GM23338 (cell line): ENCODE data around the gene SLC28A2. TPM values are rescaled to one million over a fixed set of nuclear protein-coding genes. Genes with fewer than 3 reads are reported as not detected.

ENCODE experiments used
- ATAC-seq: fragments of 200-7000 bp; cut with Tn5 transposase; 3 replicates; pipeline ENCODE4 v1.9.1; 2020
- DNase-seq: peaks from one replicate; pipeline ENCODE4 v3.0.0-alpha.2; 2015; ENCODE audit warnings: low spot score
- H2AFZ ChIP-seq: fragments of 200-600 bp; sonication (generic); 2 replicates; pipeline ENCODE4 v1.8.0; 2016; ENCODE audit warnings: antibody characterized with exemption, mild to moderate bottlenecking, moderate library complexity
- H3F3A ChIP-seq: fragments of 200-600 bp; sonication (generic); replicated peaks from 2 replicates; pipeline ENCODE4 v1.8.0; 2017; ENCODE audit warnings: antibody characterized with exemption, mixed run types, low read depth
- H3K27ac ChIP-seq: fragments of 200-600 bp; sonication (generic); 2 replicates; pipeline ENCODE4 v1.6.1; 2016; ENCODE audit warnings: low read depth
- H3K27me3 ChIP-seq: fragments of 200-600 bp; sonication (generic); 2 replicates; pipeline ENCODE4 v1.8.0; 2016; ENCODE audit warnings: mild to moderate bottlenecking, mixed run types, moderate library complexity; ENCODE audit not compliant: insufficient read depth
- H3K36me3 ChIP-seq: fragments of 200-600 bp; sonication (generic); 2 replicates; pipeline ENCODE4 v1.8.0; 2016; ENCODE audit warnings: mild to moderate bottlenecking; ENCODE audit not compliant: insufficient read depth
- H3K4me1 ChIP-seq: fragments of 200-600 bp; sonication (generic); 2 replicates; pipeline ENCODE4 v1.8.0; 2016; ENCODE audit warnings: mild to moderate bottlenecking, moderate library complexity; ENCODE audit not compliant: insufficient read depth
- H3K4me2 ChIP-seq: fragments of 200-600 bp; sonication (generic); 2 replicates; pipeline ENCODE4 v1.7.1; 2017; ENCODE audit warnings: mixed run types
- H3K4me3 ChIP-seq: fragments of 200-600 bp; sonication (generic); 2 replicates; pipeline ENCODE4 v1.6.1; 2016; ENCODE audit warnings: mixed run types
- H3K79me2 ChIP-seq: fragments of 200-600 bp; sonication (generic); replicated peaks from 2 replicates; pipeline ENCODE4 v1.8.0; 2017; ENCODE audit warnings: mild to moderate bottlenecking; ENCODE audit not compliant: insufficient read depth
- H3K9me2 ChIP-seq: fragments of 200-600 bp; sonication (generic); 2 replicates; pipeline ENCODE4 v1.8.0; 2017; ENCODE audit not compliant: insufficient read depth
- H4K20me1 ChIP-seq: fragments of 200-600 bp; sonication (generic); replicated peaks from 2 replicates; pipeline ENCODE4 v1.8.0; 2017; ENCODE audit warnings: mild to moderate bottlenecking; ENCODE audit not compliant: insufficient read depth
- H3K27ac Mint-ChIP-seq: 2 replicates; pipeline ENCODE4 v1.8.0; 2020; ENCODE audit warnings: inconsistent platforms, mild to moderate bottlenecking, moderate library complexity, mixed read lengths
- H3K27me3 Mint-ChIP-seq: 3 replicates; pipeline ENCODE4 v1.8.0; 2022; ENCODE audit warnings: low read depth, mild to moderate bottlenecking, moderate library complexity, mixed read lengths, inconsistent platforms; ENCODE audit not compliant: insufficient read depth, poor library complexity
- H3K36me3 Mint-ChIP-seq: 3 replicates; pipeline ENCODE4 v1.8.0; 2021; ENCODE audit warnings: low read depth, mild to moderate bottlenecking, inconsistent platforms, moderate library complexity, mixed read lengths
- H3K4me1 Mint-ChIP-seq: 3 replicates; pipeline ENCODE4 v1.8.0; 2020; ENCODE audit warnings: mild to moderate bottlenecking, inconsistent platforms, mixed read lengths
- H3K4me3 Mint-ChIP-seq: 3 replicates; pipeline ENCODE4 v1.8.0; 2021; ENCODE audit warnings: moderate library complexity, mild to moderate bottlenecking, inconsistent platforms, mixed read lengths
- H3K9me3 Mint-ChIP-seq: 3 replicates; pipeline ENCODE4 v1.8.0; 2020; ENCODE audit warnings: moderate library complexity, mild to moderate bottlenecking, inconsistent platforms, mixed read lengths
- CREB1 ChIP-seq: fragments of 250-450 bp; sonication (Bioruptor Pico); IDR thresholded peaks from 2 replicates; pipeline ENCODE4 v1.5.0; 2020; ENCODE audit warnings: low read depth, mild to moderate bottlenecking, moderate library complexity
- EZH2 ChIP-seq: fragments of 200-600 bp; sonication (generic); IDR thresholded peaks from one replicate; pipeline ENCODE4 v1.8.0; 2017; ENCODE audit warnings: antibody characterized with exemption, mild to moderate bottlenecking, low read depth; ENCODE audit not compliant: unreplicated experiment
- JUNB ChIP-seq: IDR thresholded peaks from one replicate; pipeline ENCODE4 v1.6.1; 2016; ENCODE audit warnings: antibody characterized with exemption; ENCODE audit not compliant: unreplicated experiment
- NANOG ChIP-seq: IDR thresholded peaks from 2 replicates; pipeline ENCODE4 v1.6.1; 2016; ENCODE audit warnings: antibody characterized with exemption, borderline replicate concordance
- POLR2AphosphoS5 ChIP-seq: IDR thresholded peaks from 2 replicates; pipeline ENCODE4 v1.6.1; 2016; ENCODE audit warnings: antibody characterized with exemption, low read depth
- STAT1 ChIP-seq: IDR thresholded peaks from one replicate; pipeline ENCODE4 v1.6.1; 2016; ENCODE audit warnings: antibody characterized with exemption; ENCODE audit not compliant: unreplicated experiment
- ZNF114 ChIP-seq: fragments of 250-450 bp; sonication (Bioruptor Pico); IDR thresholded peaks from 2 replicates; pipeline ENCODE4 v1.5.0; 2020; ENCODE audit warnings: mild to moderate bottlenecking, moderate library complexity
- ZNF331 ChIP-seq: fragments of 250-450 bp; sonication (Bioruptor Pico); IDR thresholded peaks from 2 replicates; pipeline ENCODE4 v1.5.0; 2020; ENCODE audit warnings: low read depth, mild to moderate bottlenecking, moderate library complexity
- polyA plus RNA-seq: library from polyadenylated mRNA; unstranded; fragments of >200 nt; fragmentation: Nextera tagmentation; extraction: Ambion mirVana; gene quantifications from 2 replicates; pipeline ENCODE4 v1.2.1, GENCODE V29; 2016
- total RNA-seq: library from RNA; depleted of rRNA; stranded (reverse); fragments of >200 nt; shearing (Covaris generic); gene quantifications from 2 replicates; pipeline ENCODE4 v1.2.3, GENCODE V29; 2014
- TF ChIP-seq, protein P1 (sequence below): fragments of 250-450 bp; sonication (Bioruptor Pico); IDR thresholded peaks from 2 replicates; pipeline ENCODE4 v1.5.0; 2020; ENCODE audit warnings: mild to moderate bottlenecking, moderate library complexity
- TF ChIP-seq, protein P2 (sequence below), 2 experiments: fragments of 200-600 bp in 1 of 2; sonication (generic) in 1 of 2; conservative IDR thresholded peaks; 2 replicates each; pipeline versions ENCODE4 v1.5.1 to v1.6.1; 2016 to 2017; ENCODE audit warnings: antibody characterized with exemption in 2 of 2, low read depth in 2 of 2, mild to moderate bottlenecking in 2 of 2, moderate library complexity in 1 of 2
- TF ChIP-seq, protein P3 (sequence below): IDR thresholded peaks from one replicate; pipeline ENCODE4 v1.6.1; 2018; ENCODE audit warnings: antibody characterized with exemption; ENCODE audit not compliant: unreplicated experiment
- TF ChIP-seq, protein P4 (sequence below): IDR thresholded peaks from 2 replicates; pipeline ENCODE4 v1.6.1; 2016; ENCODE audit warnings: antibody characterized with exemption

Gene SLC28A2
- total and polyA plus RNA-seq, 2 experiments from 2014 or later = 0.18 TPM; not detected in 1

DNA sequence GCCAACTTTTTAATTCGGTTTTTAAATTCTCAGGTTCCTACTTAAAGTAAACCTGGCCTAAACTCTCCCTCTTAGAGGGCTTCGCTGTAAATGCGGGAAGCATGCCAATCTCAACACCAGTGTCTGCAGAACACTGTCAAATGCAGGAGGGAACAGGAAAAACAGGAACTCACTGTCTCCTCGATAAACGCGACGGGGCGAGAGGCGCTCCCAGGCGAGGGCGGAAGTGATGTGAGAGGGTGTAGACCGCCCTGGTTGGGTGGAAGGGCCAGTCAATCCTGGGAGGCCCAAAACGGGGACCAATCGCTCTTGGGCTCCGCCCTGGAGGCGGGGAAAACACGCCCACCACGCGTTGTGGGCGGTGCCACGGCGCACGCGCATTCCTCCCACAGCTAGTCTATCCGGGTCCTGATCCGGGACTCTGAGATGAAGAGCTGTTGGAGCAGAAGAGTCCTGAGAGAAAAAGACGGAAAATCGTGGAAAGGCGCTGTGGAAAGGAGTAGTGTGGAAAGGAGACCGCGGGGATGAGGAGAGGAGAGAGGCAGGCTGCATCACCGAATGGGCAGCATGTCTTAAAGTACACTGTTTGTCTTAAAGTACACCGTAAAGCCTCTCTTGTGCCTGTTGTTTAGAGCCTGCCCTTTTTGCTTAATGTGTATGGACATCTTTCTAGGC lies 27.1 kb downstream of the SLC28A2 start (continued):
- TF ChIP-seq, protein P1, sequence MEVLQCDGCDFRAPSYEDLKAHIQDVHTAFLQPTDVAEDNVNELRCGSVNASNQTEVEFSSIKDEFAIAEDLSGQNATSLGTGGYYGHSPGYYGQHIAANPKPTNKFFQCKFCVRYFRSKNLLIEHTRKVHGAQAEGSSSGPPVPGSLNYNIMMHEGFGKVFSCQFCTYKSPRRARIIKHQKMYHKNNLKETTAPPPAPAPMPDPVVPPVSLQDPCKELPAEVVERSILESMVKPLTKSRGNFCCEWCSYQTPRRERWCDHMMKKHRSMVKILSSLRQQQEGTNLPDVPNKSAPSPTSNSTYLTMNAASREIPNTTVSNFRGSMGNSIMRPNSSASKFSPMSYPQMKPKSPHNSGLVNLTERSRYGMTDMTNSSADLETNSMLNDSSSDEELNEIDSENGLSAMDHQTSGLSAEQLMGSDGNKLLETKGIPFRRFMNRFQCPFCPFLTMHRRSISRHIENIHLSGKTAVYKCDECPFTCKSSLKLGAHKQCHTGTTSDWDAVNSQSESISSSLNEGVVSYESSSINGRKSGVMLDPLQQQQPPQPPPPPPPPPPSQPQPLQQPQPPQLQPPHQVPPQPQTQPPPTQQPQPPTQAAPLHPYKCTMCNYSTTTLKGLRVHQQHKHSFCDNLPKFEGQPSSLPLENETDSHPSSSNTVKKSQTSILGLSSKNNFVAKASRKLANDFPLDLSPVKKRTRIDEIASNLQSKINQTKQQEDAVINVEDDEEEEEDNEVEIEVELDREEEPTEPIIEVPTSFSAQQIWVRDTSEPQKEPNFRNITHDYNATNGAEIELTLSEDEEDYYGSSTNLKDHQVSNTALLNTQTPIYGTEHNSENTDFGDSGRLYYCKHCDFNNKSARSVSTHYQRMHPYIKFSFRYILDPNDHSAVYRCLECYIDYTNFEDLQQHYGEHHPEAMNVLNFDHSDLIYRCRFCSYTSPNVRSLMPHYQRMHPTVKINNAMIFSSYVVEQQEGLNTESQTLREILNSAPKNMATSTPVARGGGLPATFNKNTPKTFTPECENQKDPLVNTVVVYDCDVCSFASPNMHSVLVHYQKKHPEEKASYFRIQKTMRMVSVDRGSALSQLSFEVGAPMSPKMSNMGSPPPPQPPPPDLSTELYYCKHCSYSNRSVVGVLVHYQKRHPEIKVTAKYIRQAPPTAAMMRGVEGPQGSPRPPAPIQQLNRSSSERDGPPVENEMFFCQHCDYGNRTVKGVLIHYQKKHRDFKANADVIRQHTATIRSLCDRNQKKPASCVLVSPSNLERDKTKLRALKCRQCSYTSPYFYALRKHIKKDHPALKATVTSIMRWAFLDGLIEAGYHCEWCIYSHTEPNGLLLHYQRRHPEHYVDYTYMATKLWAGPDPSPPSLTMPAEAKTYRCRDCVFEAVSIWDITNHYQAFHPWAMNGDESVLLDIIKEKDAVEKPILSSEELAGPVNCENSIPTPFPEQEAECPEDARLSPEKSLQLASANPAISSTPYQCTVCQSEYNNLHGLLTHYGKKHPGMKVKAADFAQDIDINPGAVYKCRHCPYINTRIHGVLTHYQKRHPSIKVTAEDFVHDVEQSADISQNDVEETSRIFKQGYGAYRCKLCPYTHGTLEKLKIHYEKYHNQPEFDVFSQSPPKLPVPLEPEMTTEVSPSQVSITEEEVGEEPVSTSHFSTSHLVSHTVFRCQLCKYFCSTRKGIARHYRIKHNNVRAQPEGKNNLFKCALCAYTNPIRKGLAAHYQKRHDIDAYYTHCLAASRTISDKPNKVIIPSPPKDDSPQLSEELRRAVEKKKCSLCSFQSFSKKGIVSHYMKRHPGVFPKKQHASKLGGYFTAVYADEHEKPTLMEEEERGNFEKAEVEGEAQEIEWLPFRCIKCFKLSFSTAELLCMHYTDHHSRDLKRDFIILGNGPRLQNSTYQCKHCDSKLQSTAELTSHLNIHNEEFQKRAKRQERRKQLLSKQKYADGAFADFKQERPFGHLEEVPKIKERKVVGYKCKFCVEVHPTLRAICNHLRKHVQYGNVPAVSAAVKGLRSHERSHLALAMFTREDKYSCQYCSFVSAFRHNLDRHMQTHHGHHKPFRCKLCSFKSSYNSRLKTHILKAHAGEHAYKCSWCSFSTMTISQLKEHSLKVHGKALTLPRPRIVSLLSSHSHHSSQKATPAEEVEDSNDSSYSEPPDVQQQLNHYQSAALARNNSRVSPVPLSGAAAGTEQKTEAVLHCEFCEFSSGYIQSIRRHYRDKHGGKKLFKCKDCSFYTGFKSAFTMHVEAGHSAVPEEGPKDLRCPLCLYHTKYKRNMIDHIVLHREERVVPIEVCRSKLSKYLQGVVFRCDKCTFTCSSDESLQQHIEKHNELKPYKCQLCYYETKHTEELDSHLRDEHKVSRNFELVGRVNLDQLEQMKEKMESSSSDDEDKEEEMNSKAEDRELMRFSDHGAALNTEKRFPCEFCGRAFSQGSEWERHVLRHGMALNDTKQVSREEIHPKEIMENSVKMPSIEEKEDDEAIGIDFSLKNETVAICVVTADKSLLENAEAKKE (CRISPR knock-in tag) = no peak
- TF ChIP-seq, protein P2, sequence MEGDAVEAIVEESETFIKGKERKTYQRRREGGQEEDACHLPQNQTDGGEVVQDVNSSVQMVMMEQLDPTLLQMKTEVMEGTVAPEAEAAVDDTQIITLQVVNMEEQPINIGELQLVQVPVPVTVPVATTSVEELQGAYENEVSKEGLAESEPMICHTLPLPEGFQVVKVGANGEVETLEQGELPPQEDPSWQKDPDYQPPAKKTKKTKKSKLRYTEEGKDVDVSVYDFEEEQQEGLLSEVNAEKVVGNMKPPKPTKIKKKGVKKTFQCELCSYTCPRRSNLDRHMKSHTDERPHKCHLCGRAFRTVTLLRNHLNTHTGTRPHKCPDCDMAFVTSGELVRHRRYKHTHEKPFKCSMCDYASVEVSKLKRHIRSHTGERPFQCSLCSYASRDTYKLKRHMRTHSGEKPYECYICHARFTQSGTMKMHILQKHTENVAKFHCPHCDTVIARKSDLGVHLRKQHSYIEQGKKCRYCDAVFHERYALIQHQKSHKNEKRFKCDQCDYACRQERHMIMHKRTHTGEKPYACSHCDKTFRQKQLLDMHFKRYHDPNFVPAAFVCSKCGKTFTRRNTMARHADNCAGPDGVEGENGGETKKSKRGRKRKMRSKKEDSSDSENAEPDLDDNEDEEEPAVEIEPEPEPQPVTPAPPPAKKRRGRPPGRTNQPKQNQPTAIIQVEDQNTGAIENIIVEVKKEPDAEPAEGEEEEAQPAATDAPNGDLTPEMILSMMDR (conservative IDR thresholded peaks at IDR 0.05; ENCODE audit: low read depth in 2 of 2) = no peak

DNA sequence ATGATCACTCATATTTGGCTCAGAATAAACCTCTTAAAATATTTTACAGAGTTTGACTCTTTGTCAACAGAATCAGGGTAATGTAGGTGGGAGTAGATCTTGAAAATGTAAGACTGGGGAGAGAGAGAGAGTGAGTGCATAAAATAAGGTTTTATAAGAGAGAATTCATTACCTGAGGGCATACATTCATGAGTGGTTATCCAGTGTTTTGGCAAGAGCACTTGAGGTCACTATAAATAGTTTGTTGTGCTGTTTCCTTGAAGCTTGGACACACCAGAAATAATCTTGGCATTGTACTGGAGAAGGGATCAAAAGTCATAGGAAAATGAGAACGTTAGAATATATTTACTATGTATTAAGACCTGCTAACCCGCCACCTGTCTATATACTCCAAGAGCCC lies 33.4 kb downstream of the SLC28A2 start:
- Histone ChIP-seq H3K79me2 (no peaks in the 10 kb centered on the region), H3K4me3 (no peak overlapping the region), H3F3A (no peaks in the 10 kb centered on the region), H3K4me2 (no peak overlapping the region), H3K27ac (no peak overlapping the region), H2AFZ (no peak overlapping the region), H3K9me2 (no peaks in the 10 kb centered on the region), H4K20me1 (no peaks in the 10 kb centered on the region), H3K27me3 (0 out of 2 replicates have a peak, but pooled peaks cover 4% of the 10 kb centered on the region), H3K36me3 (no peaks in the 10 kb centered on the region), H3K4me1 (no peaks in the 10 kb centered on the region)
- Mint-ChIP-seq H3K36me3 (no peaks in the 10 kb centered on the region), H3K27me3 (peaks cover 2% of the 10 kb centered on the region), H3K4me3 (no peak overlapping the region), H3K27ac (no peak overlapping the region), H3K9me3 (no peaks in the 10 kb centered on the region), H3K4me1 (no peaks in the 10 kb centered on the region)
- DNase-seq = no peak
- no peak for ATAC-seq
- TF ChIP-seq, protein P3, sequence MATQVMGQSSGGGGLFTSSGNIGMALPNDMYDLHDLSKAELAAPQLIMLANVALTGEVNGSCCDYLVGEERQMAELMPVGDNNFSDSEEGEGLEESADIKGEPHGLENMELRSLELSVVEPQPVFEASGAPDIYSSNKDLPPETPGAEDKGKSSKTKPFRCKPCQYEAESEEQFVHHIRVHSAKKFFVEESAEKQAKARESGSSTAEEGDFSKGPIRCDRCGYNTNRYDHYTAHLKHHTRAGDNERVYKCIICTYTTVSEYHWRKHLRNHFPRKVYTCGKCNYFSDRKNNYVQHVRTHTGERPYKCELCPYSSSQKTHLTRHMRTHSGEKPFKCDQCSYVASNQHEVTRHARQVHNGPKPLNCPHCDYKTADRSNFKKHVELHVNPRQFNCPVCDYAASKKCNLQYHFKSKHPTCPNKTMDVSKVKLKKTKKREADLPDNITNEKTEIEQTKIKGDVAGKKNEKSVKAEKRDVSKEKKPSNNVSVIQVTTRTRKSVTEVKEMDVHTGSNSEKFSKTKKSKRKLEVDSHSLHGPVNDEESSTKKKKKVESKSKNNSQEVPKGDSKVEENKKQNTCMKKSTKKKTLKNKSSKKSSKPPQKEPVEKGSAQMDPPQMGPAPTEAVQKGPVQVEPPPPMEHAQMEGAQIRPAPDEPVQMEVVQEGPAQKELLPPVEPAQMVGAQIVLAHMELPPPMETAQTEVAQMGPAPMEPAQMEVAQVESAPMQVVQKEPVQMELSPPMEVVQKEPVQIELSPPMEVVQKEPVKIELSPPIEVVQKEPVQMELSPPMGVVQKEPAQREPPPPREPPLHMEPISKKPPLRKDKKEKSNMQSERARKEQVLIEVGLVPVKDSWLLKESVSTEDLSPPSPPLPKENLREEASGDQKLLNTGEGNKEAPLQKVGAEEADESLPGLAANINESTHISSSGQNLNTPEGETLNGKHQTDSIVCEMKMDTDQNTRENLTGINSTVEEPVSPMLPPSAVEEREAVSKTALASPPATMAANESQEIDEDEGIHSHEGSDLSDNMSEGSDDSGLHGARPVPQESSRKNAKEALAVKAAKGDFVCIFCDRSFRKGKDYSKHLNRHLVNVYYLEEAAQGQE = no peak
- no peak for TF ChIP-seq STAT1
- TF ChIP-seq, protein P4, sequence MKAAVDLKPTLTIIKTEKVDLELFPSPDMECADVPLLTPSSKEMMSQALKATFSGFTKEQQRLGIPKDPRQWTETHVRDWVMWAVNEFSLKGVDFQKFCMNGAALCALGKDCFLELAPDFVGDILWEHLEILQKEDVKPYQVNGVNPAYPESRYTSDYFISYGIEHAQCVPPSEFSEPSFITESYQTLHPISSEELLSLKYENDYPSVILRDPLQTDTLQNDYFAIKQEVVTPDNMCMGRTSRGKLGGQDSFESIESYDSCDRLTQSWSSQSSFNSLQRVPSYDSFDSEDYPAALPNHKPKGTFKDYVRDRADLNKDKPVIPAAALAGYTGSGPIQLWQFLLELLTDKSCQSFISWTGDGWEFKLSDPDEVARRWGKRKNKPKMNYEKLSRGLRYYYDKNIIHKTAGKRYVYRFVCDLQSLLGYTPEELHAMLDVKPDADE = no peak
- no peak for TF ChIP-seq POLR2AphosphoS5
- TF ChIP-seq ZNF114 (CRISPR knock-in tag) = no peak
- TF ChIP-seq JUNB = no peak
- TF ChIP-seq CREB1 (CRISPR knock-in tag) = no peak
- TF ChIP-seq EZH2 = no peak
- TF ChIP-seq ZNF331 (CRISPR knock-in tag) = no peak
- TF ChIP-seq NANOG = no peak
